CD14-positive monocyte (primary cell): ENCODE measurements around the gene RAB25. TPM values are rescaled to one million over a fixed set of nuclear protein-coding genes. Genes with fewer than 3 reads are reported as not detected.
A peak's percentile ranks its signal among the peaks of the same experiment; 100 is the strongest.

Experiments used
- DNase-seq, 3 donors: peaks; one replicate each; pipeline ENCODE4 v3.0.0-alpha.2; 2011 to 2022
- H2AFZ ChIP-seq: 2 replicates; pipeline ENCODE4 v1.6.0; 2012; ENCODE audit warnings: mild to moderate bottlenecking, low read depth, low read length, inconsistent platforms; ENCODE audit not compliant: insufficient read depth, poor library complexity, severe bottlenecking
- H3K27ac ChIP-seq, 2 donors: 1 replicate in 1 of 2; 2 replicates in 1 of 2; pipeline ENCODE4 v1.5.1; 2012 to 2013; ENCODE audit warnings: low read length in 2 of 2, control low read depth in 1 of 2, inconsistent platforms in 1 of 2, low read depth in 1 of 2, mild to moderate bottlenecking in 1 of 2
- H3K27me3 ChIP-seq, 2 donors: one replicate each; pipeline versions ENCODE4 v1.6.0 to v1.6.1; 2011 to 2013; ENCODE audit warnings: low read length in 2 of 2; ENCODE audit not compliant: control insufficient read depth in 2 of 2, insufficient read depth in 2 of 2
- H3K36me3 ChIP-seq, 2 donors: replicated peaks in 1 of 2; 1 replicate in 1 of 2; 2 replicates in 1 of 2; pipeline versions ENCODE4 v1.5.1 to v1.6.1; 2012 to 2013; ENCODE audit warnings: low read length in 2 of 2, control low read depth in 1 of 2, inconsistent platforms in 1 of 2, mild to moderate bottlenecking in 1 of 2; ENCODE audit not compliant: insufficient read depth in 2 of 2, control insufficient read depth in 1 of 2
- H3K4me1 ChIP-seq, 2 donors: 1 replicate in 1 of 2; 2 replicates in 1 of 2; pipeline versions ENCODE4 v1.5.1 to v1.6.1; 2012 to 2013; ENCODE audit warnings: low read length in 2 of 2, control low read depth in 1 of 2, inconsistent platforms in 1 of 2, mild to moderate bottlenecking in 1 of 2, moderate library complexity in 1 of 2; ENCODE audit not compliant: insufficient read depth in 2 of 2, control insufficient read depth in 1 of 2
- H3K4me2 ChIP-seq: replicated peaks from 2 replicates; pipeline ENCODE3; 2012; ENCODE audit warnings: low read length, moderate library complexity, mild to moderate bottlenecking; ENCODE audit not compliant: poor library complexity, severe bottlenecking; ENCODE audit errors: extremely low read depth
- H3K4me3 ChIP-seq, 3 experiments: fragments of 200-600 bp in 1 of 3; sonication (generic) in 1 of 3; replicated peaks in 1 of 3; 1 replicate in 2 of 3; 2 replicates in 1 of 3; pipeline ENCODE4 v1.5.1; 2011 to 2013; ENCODE audit warnings: low read length in 3 of 3, mild to moderate bottlenecking in 3 of 3, control low read depth in 2 of 3, low read depth in 2 of 3, inconsistent platforms in 1 of 3, moderate library complexity in 1 of 3
- H3K79me2 ChIP-seq: 2 replicates; pipeline ENCODE4 v1.6.0; 2012; ENCODE audit warnings: mild to moderate bottlenecking, control low read depth, inconsistent platforms, low read length, moderate library complexity; ENCODE audit not compliant: insufficient read depth
- H3K9ac ChIP-seq: 2 replicates; pipeline ENCODE4 v1.6.0; 2017; ENCODE audit warnings: low read length, mild to moderate bottlenecking; ENCODE audit not compliant: insufficient read depth, poor library complexity, severe bottlenecking
- H3K9me3 ChIP-seq, 2 donors: replicated peaks in 1 of 2; 1 replicate in 1 of 2; 2 replicates in 1 of 2; pipeline versions ENCODE4 v1.5.1 to v1.6.1; 2012 to 2013; ENCODE audit warnings: low read length in 2 of 2, control low read depth in 1 of 2; ENCODE audit not compliant: control insufficient read depth in 1 of 2, insufficient read depth in 1 of 2
- H4K20me1 ChIP-seq: 2 replicates; pipeline ENCODE4 v1.6.0; 2012; ENCODE audit warnings: mild to moderate bottlenecking, low read length, control low read depth, moderate library complexity; ENCODE audit not compliant: insufficient read depth
- H3K27ac Mint-ChIP-seq, 7 donors: one replicate each; pipeline ENCODE4 v1.8.0; 2020; ENCODE audit warnings: mild to moderate bottlenecking in 7 of 7, mixed read lengths in 7 of 7, moderate library complexity in 6 of 7, inconsistent platforms in 2 of 7
- H3K27me3 Mint-ChIP-seq, 3 donors: one replicate each; pipeline ENCODE4 v1.8.0; 2021 to 2022; ENCODE audit warnings: low read depth in 3 of 3, mild to moderate bottlenecking in 3 of 3, mixed read lengths in 3 of 3, moderate library complexity in 3 of 3, inconsistent platforms in 1 of 3
- H3K36me3 Mint-ChIP-seq, 2 donors: one replicate each; pipeline ENCODE4 v1.8.0; 2020; ENCODE audit warnings: mixed read lengths in 2 of 2, inconsistent platforms in 1 of 2, mild to moderate bottlenecking in 1 of 2
- H3K4me1 Mint-ChIP-seq: one replicate; pipeline ENCODE4 v1.8.0; 2020; ENCODE audit warnings: mild to moderate bottlenecking, mixed read lengths
- H3K4me3 Mint-ChIP-seq, 2 donors: one replicate each; pipeline ENCODE4 v1.8.0; 2020; ENCODE audit warnings: mild to moderate bottlenecking in 2 of 2, mixed read lengths in 2 of 2, moderate library complexity in 1 of 2
- H3K9me3 Mint-ChIP-seq, 7 donors: one replicate each; pipeline ENCODE4 v1.8.0; 2020 to 2022; ENCODE audit warnings: mixed read lengths in 7 of 7, mild to moderate bottlenecking in 6 of 7, moderate library complexity in 6 of 7, inconsistent platforms in 2 of 7
- CTCF ChIP-seq: fragments of 200-600 bp; IDR thresholded peaks from one replicate; pipeline ENCODE4 v1.8.0; 2022; ENCODE audit warnings: antibody characterized with exemption, mild to moderate bottlenecking
- WGBS: methylation state at CpG from one replicate; pipeline ENCODE4 v1.1.5; 2013; ENCODE audit warnings: missing lambda C conversion rate; ENCODE audit not compliant: insufficient coverage; 5-methylcytosine and 5-hydroxymethylcytosine counted together
- intact Hi-C, 2 donors: fragments of 100-400 bp; cut with micrococcal nuclease; formaldehyde crosslinking; loops; one replicate each; pipeline versions ENCODE4 v1.15.0 to v1.15.1; 2023
- polyA plus RNA-seq, 3 donors: library from polyadenylated mRNA; depleted of rRNA in 1 of 3; unstranded in 2 of 3; stranded (reverse) in 1 of 3; fragments of 300-500 nt in 2 of 3; fragments of >200 nt in 1 of 3; fragmentation: Illumina TruSeq in 2 of 3; gene quantifications; 1 replicate in 2 of 3; 2 replicates in 1 of 3; pipeline ENCODE4 v1.2.3, GENCODE V29; 2012 to 2021

RAB25 gene
- polyA plus RNA-seq, 3 donors = 0.23 TPM; not detected in 2

GRCh38 chr1:156078728-156079127, 17.8 kb downstream of the RAB25 start:
- peaks cover 76 to 91% (median 83%) of the 10 kb centered on the region in 3 donors for H3K27me3 Mint-ChIP-seq
- Histone ChIP-seq H3K36me3 (no peaks in the 10 kb centered on the region), H3K79me2 (no peaks in the 10 kb centered on the region), H4K20me1 (no peaks in the 10 kb centered on the region), H3K4me2 (no peak overlapping the region), H3K9ac (no peak overlapping the region), H3K4me3 (no peak overlapping the region), H3K27me3 (peaks cover 34 to 88% of the 10 kb centered on the region in 2 donors), H3K4me1 (peaks cover 23 to 37% of the 10 kb centered on the region in 2 donors), H3K9me3 (peaks cover 0 to 4% of the 10 kb centered on the region in 2 donors), H3K27ac (no peak overlapping the region), H2AFZ (no peak overlapping the region)
- H3K27ac Mint-ChIP-seq = no peak overlapping the region
- H3K4me1 Mint-ChIP-seq = peaks cover 28% of the 10 kb centered on the region
- intact Hi-C loops = loop anchor here in 1 of 2 donors (10.0 kb wide), 1 partner anchor 236 kb away; no protein-coding TSS in a partner anchor
- peaks cover 4% of the 10 kb centered on the region in 2 donors for H3K36me3 Mint-ChIP-seq
- TF ChIP-seq CTCF = no peak
- DNase-seq = no peak
- 100% methylated on average over 2 of the region's 5 CpGs for WGBS
- peak overlapping the region in 1 of 2 donors; percentile 72 for H3K4me3 Mint-ChIP-seq
- peaks cover 0 to 20% (median 4%) of the 10 kb centered on the region in 7 donors for H3K9me3 Mint-ChIP-seq

- Mint-ChIP-seq H3K36me3 (peaks cover 7 to 8% of the 10 kb centered on the region in 2 donors), H3K27me3 (peaks cover 81 to 99% (median 88%) of the 10 kb centered on the region in 3 donors), H3K27ac (no peak overlapping the region), H3K4me3 (peak overlapping the region in 1 of 2 donors; percentile 5), H3K4me1 (peaks cover 32% of the 10 kb centered on the region), H3K9me3 (peaks cover 0 to 20% (median 4%) of the 10 kb centered on the region in 7 donors)
- no peak overlapping the region for H3K9ac ChIP-seq
- no peaks in the 10 kb centered on the region for H4K20me1 ChIP-seq
- WGBS = 100% methylated on average over 4 of the region's 5 CpGs
- intact Hi-C loops = loop anchor here in 1 of 2 donors (10.0 kb wide), 1 partner anchor 235 kb away; no protein-coding TSS in a partner anchor
- no peak overlapping the region for H3K4me3 ChIP-seq
- peaks cover 42 to 95% of the 10 kb centered on the region in 2 donors for H3K27me3 ChIP-seq
- H3K9me3 ChIP-seq = peaks cover 0 to 4% of the 10 kb centered on the region in 2 donors
- TF ChIP-seq CTCF = no peak
- no peak overlapping the region for H3K27ac ChIP-seq
- H3K36me3 ChIP-seq = no peaks in the 10 kb centered on the region
- DNase-seq = no peak
- H3K79me2 ChIP-seq = no peaks in the 10 kb centered on the region
- no peak overlapping the region for H3K4me2 ChIP-seq
- H3K4me1 ChIP-seq = peaks cover 23 to 37% of the 10 kb centered on the region in 2 donors
- no peak overlapping the region for H2AFZ ChIP-seq
Observed at GRCh38 chr1:156079762-156080161, 18.8 kb downstream of the RAB25 start.
